CMK (cell line): ENCODE results near the gene GMCL1.
"Not testable (repeated sequence)": the region's sequence is repeated elsewhere in the genome, so short reads cannot be mapped to it uniquely, and the experiment has no call there.

Experiments used
- DNase-seq: peaks from one replicate; pipeline ENCODE4 v3.0.0-alpha.2; 2010; ENCODE audit warnings: low read depth

GMCL1 gene, protein sequence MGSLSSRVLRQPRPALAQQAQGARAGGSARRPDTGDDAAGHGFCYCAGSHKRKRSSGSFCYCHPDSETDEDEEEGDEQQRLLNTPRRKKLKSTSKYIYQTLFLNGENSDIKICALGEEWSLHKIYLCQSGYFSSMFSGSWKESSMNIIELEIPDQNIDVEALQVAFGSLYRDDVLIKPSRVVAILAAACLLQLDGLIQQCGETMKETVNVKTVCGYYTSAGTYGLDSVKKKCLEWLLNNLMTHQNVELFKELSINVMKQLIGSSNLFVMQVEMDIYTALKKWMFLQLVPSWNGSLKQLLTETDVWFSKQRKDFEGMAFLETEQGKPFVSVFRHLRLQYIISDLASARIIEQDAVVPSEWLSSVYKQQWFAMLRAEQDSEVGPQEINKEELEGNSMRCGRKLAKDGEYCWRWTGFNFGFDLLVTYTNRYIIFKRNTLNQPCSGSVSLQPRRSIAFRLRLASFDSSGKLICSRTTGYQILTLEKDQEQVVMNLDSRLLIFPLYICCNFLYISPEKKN

DNA sequence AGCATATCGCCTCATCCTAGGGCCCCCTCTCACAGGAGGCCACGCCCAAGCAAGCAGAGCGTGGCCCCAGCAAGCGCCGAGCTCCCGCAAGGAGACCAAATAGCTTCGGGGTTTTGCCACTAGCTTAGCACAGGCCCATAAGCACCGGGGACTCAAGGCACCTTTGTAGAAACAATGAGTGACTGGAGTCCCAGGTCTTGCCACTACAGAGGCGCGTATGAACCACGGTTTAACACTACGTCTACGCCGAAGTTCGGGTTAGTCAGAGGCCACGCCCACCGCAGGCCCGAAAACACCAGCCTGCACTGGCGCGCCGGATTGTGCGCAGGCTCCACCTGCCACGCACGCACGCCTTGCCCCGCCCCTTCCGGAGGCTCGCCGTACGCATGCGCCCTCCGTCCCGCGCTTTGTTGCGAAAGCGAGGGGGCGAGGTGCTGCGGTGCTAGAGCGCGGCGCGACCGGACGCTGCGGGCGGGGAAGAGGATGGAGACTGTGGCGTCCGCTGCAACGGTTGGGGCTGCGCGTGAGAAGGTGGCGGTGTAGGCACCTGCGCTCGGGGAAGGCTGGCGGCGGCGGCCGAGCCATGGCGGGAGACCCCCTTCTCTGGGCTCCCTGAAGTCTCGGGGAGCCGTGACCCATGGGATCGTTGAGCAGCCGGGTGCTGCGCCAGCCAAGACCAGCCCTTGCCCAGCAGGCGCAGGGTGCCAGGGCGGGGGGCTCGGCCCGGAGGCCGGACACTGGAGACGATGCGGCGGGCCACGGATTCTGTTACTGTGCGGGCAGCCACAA, at the start of gene GMCL1:
Gene GMCL1, plus strand, starts transcription at position 405 of the 789 bp plus-strand sequence. Its CDS starts 233 bp downstream, at position 638.
- DNase-seq: peak; percentile 93

DNA sequence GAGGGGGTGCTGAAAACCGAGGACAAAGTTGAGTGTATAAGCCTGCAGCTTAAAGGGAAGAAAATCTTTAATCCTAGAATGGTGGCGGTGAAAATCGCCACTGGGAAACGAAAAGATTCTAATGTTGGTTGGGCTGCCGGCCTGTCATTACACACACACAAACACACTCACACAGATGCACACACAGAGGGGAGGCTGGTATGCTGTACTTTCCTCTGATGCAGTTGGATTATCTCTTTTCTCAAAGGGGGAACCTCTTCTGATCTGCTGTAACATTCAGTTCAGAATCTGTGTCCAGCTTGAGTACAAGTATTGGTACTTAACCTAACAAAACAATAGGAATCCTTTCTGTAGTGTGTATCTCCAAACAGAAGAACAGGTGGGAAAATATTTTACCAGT, 48.5 kb upstream of the GMCL1 start:
- no peak for DNase-seq

DNA sequence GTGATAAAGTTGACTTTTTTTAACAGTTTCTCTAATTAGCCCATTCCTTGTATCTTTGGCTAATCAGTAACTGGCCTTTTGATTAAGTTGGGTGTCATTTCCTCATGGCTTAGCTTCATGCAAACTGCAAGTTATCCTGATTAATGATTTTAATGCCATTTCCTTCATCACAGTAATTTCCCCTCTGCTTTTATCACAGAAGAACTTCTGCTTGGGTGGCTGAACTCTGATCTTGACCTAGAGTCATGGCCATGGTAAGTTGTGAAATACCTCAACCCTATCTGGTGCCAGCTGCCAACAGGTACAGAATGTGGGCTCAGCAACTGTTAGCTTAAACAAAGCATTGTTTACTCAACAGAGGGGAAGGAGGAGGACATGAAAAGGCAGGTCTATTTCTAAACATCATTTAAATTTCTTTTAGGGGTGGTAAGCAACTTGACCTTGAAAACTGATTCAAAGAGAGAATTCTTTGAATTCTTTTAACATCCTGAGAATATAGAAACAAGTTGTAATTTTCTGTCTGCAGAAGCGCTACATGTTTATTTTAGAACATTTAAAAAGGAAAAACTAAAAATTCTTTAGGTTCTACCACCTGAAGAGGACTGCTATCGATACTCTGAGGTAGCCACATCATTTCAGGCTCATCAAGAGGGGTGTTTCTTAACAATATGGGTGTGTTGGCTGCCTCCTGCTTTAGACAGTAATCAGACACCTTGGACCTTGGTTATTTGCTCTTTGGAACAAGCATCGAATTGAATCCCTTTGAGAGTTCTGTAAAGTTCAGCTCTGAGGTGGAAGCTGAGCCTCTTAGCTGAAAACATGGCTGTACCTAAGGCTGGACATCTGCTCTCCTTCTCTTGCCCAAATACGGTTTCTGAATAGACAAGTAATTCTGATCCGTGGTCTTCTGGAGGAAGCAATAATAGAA, 47.9 kb upstream of the GMCL1 start:
- no peak for DNase-seq

DNA sequence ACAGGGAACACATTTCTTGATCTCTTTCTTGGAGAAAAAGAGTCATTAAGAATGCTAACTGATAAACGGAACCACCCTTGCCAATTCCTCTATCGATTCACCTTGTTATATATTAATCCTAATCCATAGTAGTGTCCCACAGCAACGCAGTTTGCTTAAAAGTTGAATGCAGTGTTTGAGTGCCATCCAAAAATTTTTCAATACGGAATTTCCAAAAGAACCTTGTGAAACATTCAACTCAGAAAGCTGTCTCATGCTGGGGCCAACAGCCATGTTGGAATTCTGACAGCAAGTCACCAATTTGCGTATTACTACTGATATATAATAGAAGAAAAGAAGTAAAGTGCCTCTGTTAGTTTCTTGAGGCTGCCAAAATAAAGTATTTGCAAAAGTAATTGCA, 45.2 kb upstream of the GMCL1 start:
- DNase-seq: no peak

DNA sequence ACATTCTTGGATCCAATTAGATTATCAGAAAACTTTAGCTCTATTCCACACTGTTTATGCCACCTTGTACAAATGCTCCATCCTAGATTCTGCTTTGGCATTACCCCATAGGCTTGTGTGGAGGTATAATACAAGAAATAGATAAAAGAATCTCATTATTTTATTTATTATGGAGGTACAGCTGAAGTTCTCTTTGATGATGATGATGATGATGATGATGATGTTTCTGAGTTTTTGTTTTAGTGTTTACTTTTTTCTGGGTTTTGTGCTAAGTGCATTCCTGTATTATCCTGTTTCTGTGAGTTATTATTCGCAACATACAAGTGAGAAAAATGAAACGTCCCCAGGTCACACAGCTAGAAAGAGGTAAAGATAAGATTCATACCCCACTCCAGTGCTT, 44.1 kb upstream of the GMCL1 start:
- no peak for DNase-seq

DNA sequence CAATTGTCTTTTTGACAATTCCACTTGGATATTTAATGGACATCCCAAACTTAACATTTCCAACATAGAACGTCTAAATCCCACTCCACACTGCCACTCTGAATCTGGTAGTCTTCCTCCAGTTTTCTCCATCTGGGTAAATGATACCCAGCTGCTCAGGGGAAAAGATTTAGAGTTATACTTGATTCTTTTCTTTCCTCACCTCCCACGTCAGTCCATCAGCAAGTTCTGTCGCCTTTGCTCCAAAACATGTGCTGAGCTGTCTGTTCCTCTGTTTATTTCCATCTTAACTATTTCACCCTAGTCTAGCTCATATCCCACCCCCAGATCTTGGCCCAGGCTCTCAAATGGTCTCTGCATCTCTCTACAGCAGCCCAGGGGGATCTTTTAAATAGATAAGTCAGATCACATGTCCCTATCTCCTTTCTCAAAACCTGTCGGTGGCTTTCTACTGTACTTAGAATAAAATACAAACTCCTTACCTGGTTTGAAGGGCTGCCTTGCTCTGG, 43.4 kb upstream of the GMCL1 start:
- no peak for DNase-seq

DNA sequence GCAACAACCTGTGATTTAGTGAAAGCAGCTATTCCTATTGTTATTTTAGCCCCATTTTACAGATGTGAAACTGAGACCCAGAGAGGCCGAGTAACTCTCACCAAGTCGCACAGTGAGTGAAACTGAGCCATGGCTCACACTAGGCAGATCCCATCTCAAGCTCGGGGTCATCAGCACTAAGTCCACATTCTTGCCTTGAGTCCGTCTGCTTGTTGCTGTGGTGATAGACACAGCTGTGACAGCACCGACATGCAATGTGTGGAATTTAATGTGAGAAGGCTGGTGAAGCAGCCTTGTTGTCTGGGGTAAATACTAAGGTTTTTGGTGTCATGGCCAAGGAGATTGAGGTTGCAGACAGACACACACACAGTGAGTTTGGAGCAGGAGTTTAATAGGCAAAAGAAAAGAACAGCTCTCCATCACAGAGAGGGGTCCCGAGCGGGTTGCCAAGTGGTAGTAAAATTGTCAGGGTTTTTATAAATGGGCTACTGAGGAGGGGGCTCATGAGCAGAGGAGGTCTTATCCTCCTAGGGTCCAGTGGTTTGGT, 40.2 kb upstream of the GMCL1 start:
- no peak for DNase-seq

DNA sequence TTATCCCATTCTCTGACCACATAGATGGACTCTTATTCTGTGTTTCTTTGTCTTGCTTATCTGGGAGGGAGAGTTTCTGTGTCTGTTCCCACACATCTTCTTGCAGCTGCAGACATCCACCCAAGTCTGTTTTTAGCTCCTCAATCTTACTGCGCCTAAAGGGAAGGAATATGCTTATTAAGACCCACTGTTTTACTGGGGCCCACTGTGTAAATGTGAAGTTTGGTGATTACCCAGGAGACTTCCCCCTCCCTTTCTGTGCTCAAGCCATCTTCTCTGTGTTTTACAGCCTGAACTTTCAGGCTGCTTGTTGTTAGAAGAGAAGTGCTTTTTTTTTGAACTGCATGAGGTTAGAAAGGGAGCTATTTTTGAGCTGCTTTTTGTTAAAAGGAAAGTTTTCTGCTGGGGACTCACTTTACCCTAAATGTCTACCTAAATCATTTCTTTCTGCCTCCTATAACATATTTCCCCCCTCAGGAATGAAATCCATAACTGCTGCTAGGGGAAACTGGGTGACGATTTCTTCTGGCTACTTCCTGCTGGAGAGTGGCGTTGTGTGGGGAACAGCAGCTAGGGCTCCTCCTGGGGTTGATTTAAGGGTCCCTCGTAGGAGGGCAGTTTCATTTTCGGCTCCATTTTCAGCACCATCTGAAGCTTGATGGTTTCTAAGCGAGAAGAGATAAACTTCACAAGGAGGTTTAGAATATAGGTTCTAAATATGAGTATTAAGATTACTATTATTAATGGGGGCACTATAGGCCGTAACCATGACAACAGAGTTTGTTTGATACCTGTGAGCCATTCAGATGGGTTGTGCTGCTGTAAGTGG, 39.5 kb upstream of the GMCL1 start:
- DNase-seq: no peak

DNA sequence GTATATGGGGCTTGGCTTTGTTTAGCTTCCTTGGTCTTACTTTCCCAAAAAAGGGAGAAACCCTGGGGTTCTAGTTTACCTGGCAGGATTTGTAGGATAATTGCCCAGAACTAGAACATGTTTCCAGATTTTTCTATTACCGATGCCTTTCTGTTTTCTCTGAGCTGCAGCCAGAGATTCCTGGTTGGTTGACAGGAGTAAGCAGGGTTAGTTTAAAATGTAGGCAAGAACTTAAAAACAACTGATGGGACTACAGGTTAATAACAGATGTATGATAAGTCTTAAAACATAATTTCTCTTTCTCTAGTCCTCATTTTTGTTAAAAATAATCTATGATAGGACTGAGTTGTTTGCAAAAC, 38.9 kb upstream of the GMCL1 start:
- no peak for DNase-seq

DNA sequence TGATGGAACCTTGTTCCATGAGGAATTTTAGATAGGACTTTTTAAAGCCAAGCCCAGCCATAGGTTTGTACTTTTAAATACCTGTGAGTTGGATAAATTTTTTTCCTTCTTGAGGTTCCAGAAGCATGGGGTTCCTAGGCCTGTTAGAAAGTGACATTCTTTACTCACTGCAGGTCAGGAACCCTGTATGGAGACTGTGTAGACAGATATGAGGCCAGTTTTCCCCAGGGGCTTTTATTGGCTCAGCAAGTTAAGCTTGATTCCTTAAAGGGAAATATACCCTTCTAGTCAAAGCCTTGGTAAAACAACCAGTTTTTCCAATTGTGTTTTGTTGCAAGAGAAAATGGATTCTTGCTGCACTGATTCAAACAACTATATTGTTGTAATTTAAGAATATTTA, 38.4 kb upstream of the GMCL1 start:
- DNase-seq: no peak

DNA sequence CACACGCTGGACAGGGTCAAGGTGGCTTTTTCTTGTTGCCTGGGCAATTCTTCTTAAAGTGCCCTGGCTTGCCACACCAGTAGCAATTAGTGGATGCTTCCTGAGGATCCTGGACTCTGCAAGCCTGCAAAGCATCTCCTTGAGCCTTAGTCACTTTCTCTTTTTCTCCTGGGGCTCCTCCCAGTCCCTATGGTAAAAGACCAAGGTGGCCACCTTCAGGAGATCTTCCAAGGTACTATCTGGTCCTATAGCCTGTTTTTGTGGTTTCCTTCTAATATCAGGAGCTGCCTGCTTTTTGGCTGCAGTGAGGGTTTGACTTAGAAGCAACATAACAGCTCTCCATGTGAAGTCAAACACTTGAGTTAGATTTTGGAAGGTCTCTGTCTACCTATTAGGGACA, 33.3 kb upstream of the GMCL1 start:
- DNase-seq: no peak

DNA sequence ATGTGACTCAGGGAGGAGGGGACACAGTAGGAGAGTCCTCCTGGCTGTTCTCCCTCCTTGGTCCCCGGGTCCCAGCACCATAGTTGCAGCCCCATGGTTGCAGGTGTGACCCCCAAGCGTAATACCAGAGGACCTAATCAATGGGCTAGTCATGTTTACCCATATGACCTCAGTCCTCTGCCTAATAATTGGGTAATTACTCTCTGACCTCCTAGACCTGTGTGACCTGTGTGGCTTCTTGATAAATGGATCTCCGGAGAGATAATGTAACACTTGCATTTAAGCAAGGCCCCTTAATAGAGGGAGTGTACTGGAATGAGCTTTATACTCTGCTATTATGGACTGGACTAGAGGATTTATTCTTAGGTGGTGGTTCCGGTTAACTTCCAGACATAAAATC, 32.2 kb upstream of the GMCL1 start:
- no peak for DNase-seq

DNA sequence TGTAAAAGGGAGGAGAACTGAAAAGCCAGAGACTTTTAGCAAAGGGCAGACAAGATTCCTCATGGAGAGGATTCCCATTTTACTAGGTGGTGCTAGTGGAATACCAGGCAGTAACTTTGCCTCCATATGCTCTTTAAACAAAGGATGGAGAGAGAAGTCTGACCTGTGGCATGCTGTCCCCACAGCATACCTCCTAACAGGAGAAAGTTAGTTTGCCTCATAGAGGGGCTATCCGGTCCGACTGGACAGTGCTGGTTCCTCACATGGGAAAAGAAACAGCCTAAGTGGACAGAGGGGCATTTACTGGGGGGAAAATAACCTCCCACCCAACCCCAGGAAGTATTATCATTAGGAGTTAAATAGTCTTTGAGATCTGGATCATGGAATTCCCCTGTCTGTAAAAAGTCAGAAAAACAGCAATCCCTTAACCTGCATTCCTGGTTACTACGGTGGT, 31.6 kb upstream of the GMCL1 start:
- no peak for DNase-seq

DNA sequence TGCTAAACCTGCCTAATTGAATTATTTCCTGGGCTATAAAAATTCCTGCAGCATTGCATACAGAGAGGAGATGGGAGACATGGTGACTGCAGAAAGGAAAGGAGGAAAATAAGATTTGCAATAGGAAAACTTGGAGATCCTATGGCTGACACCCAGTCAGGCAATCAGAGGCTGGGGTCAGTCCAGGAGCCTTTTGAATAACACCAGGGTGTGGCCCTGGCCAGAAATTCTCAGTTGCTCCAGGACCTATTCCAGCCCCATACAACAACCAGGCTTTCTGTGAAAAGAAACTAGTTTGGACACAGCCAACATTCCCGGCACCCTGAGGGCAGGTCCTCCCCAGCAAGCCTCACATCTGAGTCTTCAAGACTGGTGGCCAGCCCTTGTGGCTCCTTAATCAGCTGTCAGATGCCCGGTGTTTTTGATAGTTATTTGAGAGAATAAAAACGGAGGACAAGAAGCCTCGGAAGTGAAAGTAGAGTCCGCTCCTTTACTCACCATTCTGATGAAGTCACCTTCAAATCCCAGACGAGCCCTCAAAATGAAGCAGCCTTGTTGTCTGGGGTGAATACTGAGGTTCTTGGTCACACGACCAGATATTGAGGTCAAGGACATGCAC, 31.1 kb upstream of the GMCL1 start:
- DNase-seq: no peak

DNA sequence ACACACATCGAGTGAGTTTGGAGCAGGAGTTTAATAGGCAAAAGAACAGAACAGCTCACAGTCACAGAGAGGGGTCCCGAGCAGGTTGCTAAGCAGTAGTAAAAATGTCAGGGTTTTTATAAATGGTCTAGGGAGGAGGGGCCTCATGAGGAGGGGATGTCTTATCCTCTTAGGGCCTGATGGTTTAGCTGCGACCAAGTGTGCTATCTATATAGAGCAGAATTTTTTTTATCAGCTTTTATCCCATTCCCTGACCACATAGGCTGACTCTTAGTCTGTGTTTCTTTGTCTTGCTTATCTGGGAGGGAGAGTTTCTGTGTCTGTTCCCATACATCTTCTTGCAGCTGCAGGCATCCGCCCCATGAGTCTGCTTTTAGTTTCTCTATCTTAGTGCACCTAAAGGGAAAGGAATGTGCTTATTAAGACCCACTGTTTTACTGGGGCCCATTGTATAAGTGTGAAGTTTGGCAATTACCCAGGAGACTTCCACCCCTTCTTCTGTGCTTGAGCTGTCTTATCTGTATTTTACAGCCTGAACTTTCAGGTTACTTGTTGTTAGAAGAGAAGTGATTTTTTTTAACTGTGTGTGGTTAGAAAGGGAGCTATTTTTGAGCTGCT, 30.4 kb upstream of the GMCL1 start:
- DNase-seq: peak; percentile 95

DNA sequence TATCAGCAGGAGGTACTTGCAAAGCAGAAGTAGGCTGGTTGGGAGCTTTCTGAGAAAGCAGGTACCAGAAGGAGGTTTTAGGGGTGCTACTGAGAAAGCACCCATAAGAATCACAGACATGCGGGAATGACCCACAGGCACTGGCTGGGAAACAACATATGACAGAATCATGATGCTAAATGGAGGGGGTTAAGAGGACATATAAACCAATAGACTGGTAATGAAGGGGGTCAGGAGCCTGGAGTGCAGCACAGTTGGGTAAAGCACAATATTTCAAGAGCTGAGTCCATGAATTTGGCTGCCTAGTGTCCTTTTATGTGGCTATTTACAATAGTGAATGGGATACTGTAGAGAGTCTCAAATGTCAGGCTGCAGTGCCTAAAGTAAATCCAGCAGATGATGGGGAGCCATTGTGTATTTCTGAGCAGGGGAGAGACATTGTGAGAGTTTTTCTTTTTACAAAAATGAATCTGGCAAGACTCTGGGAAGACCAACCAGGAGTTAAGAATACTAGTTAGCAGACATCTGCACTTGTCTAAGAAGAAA, 27.6 kb upstream of the GMCL1 start:
- DNase-seq: no peak

DNA sequence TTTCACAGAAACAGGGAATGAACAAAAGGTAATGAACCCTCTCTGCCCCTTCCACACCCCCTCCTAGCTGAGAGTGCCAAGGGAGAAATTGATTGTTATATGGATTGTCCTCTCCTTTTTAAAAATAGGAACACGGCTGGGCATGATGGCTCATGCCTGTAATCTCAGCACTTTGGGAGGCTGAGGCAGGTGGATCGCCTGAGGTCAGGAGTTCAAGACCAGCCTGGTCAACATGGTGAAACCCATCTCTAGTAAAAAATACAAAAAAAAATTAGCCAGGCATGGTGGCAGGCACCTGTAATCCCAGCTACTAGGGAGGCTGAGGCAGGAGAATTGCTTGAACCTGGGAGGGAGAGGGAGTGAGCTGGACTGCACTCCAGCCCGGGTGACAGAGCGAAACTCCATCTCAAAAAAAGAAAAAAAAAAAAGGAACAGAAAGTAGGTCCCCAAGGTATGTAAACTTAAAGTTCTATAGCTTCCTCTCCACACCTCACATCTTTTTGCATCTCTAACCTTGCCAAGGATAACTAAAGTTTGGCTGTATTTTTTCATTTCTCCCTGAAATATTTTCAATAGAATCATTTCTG, 26.6 kb upstream of the GMCL1 start:
- not testable (repeated sequence) for DNase-seq

DNA sequence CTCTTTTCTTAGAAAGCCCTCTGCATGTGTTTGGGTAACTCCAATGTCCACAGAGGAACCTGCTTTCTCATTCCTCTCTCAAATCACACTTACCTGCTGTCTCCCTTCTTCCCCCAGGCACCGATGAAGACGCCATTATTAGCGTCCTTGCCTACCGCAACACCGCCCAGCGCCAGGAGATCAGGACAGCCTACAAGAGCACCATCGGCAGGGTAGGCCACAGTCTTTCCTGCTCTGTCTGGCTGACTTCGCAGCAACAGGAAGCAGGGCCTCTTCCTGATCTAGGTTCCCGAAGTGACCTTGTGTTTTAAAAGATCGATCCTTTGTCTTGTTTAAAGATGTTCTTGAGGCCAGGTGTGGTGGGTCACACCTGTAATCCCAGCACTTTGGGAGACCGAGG, 25.0 kb upstream of the GMCL1 start:
- DNase-seq: peak; percentile 60

DNA sequence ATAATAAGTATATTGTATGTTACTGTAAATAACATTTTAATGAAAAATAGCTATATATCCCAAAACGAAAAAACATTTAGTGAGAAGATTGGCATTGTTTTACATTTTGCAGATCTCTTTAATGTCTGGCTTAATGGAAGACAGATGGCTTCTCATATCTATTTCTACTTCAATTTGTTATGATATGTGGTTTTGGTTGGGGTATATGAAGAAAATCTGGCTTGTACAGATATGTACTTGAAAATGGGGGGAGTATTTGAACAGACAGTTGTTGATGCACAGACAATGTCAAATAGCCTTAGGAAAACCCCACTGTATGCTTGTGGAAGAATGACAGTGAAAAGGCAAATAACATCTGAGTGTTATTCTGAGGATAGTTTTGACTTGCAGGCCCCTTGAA, 23.6 kb upstream of the GMCL1 start:
- no peak for DNase-seq
